Naive thymus-derived CD8-positive, alpha-beta T cell (primary cell): ENCODE data around the gene RIC3. TPM values are rescaled to one million over a fixed set of nuclear protein-coding genes. Genes with fewer than 3 reads are reported as not detected.

ENCODE experiments used
- ATAC-seq, 2 donors: fragments of 150-1000 bp; cut with Tn5 transposase in 1 of 2; sonication (Bioruptor Pico), chemical (Tn5 transposase) in 1 of 2; 1 replicate in 1 of 2; 2 replicates in 1 of 2; pipeline ENCODE4 v1.10.0; 2021; ENCODE audit warnings: mild to moderate bottlenecking in 2 of 2, moderate library complexity in 2 of 2
- POLR2A ChIA-PET: fragments of 350-600 bp; sonication (Branson Sonifier 250); formaldehyde crosslinking; loops from one replicate; lab custom pipeline; 2021; ENCODE audit warnings: antibody characterized with exemption; lab: Charles Lee
- DNase-seq, 10 donors: peaks; one replicate each; pipeline versions ENCODE4 v3.0.0 to v3.0.0-alpha.2; 2020 to 2022
- H3K27ac Mint-ChIP-seq, 10 donors: one replicate each; pipeline ENCODE4 v1.8.0; 2020 to 2022; ENCODE audit warnings: mild to moderate bottlenecking in 10 of 10, mixed read lengths in 10 of 10, moderate library complexity in 4 of 10, inconsistent platforms in 1 of 10
- H3K27me3 Mint-ChIP-seq, 5 donors: one replicate each; pipeline ENCODE4 v1.8.0; 2021 to 2022; ENCODE audit warnings: mixed read lengths in 5 of 5
- H3K36me3 Mint-ChIP-seq, 3 donors: one replicate each; pipeline ENCODE4 v1.8.0; 2020 to 2022; ENCODE audit warnings: mixed read lengths in 3 of 3, mild to moderate bottlenecking in 2 of 3, inconsistent platforms in 1 of 3
- H3K4me1 Mint-ChIP-seq, 4 donors: one replicate each; pipeline ENCODE4 v1.8.0; 2021 to 2022; ENCODE audit warnings: mixed read lengths in 4 of 4
- H3K4me3 Mint-ChIP-seq, 10 donors: one replicate each; pipeline ENCODE4 v1.8.0; 2020 to 2022; ENCODE audit warnings: mild to moderate bottlenecking in 10 of 10, mixed read lengths in 10 of 10, moderate library complexity in 6 of 10, inconsistent platforms in 1 of 10
- H3K9me3 Mint-ChIP-seq, 9 donors: one replicate each; pipeline ENCODE4 v1.8.0; 2020 to 2022; ENCODE audit warnings: mixed read lengths in 9 of 9, mild to moderate bottlenecking in 3 of 9, inconsistent platforms in 1 of 9, moderate library complexity in 1 of 9
- polyA plus RNA-seq, 3 donors: library from polyadenylated mRNA; unstranded; fragments of 300-500 nt; fragmentation: Illumina TruSeq; gene quantifications; one replicate each; pipeline ENCODE4 v1.2.3, GENCODE V29; 2021
- total RNA-seq, 8 experiments: library from RNA in 2 of 8; stranded (reverse) in 2 of 8; gene quantifications; one replicate each; pipeline ENCODE4 v1.2.3 and lab custom pipeline; 2021 to 2026

The RIC3 gene
- total and polyA plus RNA-seq, 5 experiments from 2014 or later = 2.2 to 58.1 (median 4.4) TPM

- no peak for DNase-seq
- Mint-ChIP-seq H3K36me3 (peaks cover 0 to 5% (median 0%) of the 10 kb centered on the region in 3 donors), H3K27me3 (no peaks in the 10 kb centered on the region), H3K4me1 (peaks cover 0 to 2% (median 0%) of the 10 kb centered on the region in 4 donors), H3K9me3 (no peaks in the 10 kb centered on the region), H3K27ac (no peak overlapping the region), H3K4me3 (no peak overlapping the region)
- POLR2A ChIA-PET = no interaction called here
- ATAC-seq = no peak
Observed at GRCh38 chr11:8098879-8099278, 69.9 kb downstream of the RIC3 start.

GRCh38 chr11:8098361-8098760 is 70.5 kb downstream of the RIC3 start:
- no peaks in the 10 kb centered on the region for H3K27me3 Mint-ChIP-seq
- peaks cover 0 to 2% (median 0%) of the 10 kb centered on the region in 4 donors for H3K4me1 Mint-ChIP-seq
- POLR2A ChIA-PET = no interaction called here
- H3K9me3 Mint-ChIP-seq = no peaks in the 10 kb centered on the region
- ATAC-seq (no peak), DNase-seq (no peak)
- peaks cover 0 to under 1% (median 0%) of the 10 kb centered on the region in 3 donors for H3K36me3 Mint-ChIP-seq
- H3K27ac Mint-ChIP-seq = peak overlapping the region in 2 of 10 donors; percentile 33 to 41
- H3K4me3 Mint-ChIP-seq = no peak overlapping the region

- H3K4me3 Mint-ChIP-seq = no peak overlapping the region
- POLR2A ChIA-PET = no interaction called here
- H3K36me3 Mint-ChIP-seq = no peaks in the 10 kb centered on the region
- DNase-seq (no peak), ATAC-seq (no peak)
- no peaks in the 10 kb centered on the region for H3K27me3 Mint-ChIP-seq
- H3K4me1 Mint-ChIP-seq = peaks cover 0 to 2% (median under 1%) of the 10 kb centered on the region in 4 donors
- peak overlapping the region in 1 of 10 donors; percentile 41 for H3K27ac Mint-ChIP-seq
- no peaks in the 10 kb centered on the region for H3K9me3 Mint-ChIP-seq
Observed at GRCh38 chr11:8097926-8098325, 70.9 kb downstream of the RIC3 start.

- ATAC-seq (no peak), DNase-seq (no peak)
- no peak overlapping the region for H3K4me3 Mint-ChIP-seq
- peaks cover 0 to 6% (median 1%) of the 10 kb centered on the region in 4 donors for H3K4me1 Mint-ChIP-seq
- POLR2A ChIA-PET = no interaction called here
- H3K27ac Mint-ChIP-seq = peak overlapping the region in 1 of 10 donors; percentile 31
- H3K9me3 Mint-ChIP-seq = no peaks in the 10 kb centered on the region
- no peaks in the 10 kb centered on the region for H3K27me3 Mint-ChIP-seq
- H3K36me3 Mint-ChIP-seq = no peaks in the 10 kb centered on the region
Observed at GRCh38 chr11:8097468-8097867, 71.4 kb downstream of the RIC3 start.

GRCh38 chr11:8097062-8097461 is 71.8 kb downstream of the RIC3 start:
- POLR2A ChIA-PET = no interaction called here
- no peaks in the 10 kb centered on the region for H3K36me3 Mint-ChIP-seq
- no peak overlapping the region for H3K4me3 Mint-ChIP-seq
- DNase-seq (no peak), ATAC-seq (no peak)
- H3K27ac Mint-ChIP-seq = peak overlapping the region in 1 of 10 donors; percentile 31
- peaks cover 0 to 6% (median 1%) of the 10 kb centered on the region in 4 donors for H3K4me1 Mint-ChIP-seq
- no peaks in the 10 kb centered on the region for H3K27me3 Mint-ChIP-seq
- H3K9me3 Mint-ChIP-seq = no peaks in the 10 kb centered on the region

- H3K4me3 Mint-ChIP-seq = no peak overlapping the region
- H3K27me3 Mint-ChIP-seq = no peaks in the 10 kb centered on the region
- DNase-seq (no peak), ATAC-seq (no peak)
- H3K27ac Mint-ChIP-seq = no peak overlapping the region
- H3K9me3 Mint-ChIP-seq = no peaks in the 10 kb centered on the region
- peaks cover 0 to 9% (median 1%) of the 10 kb centered on the region in 4 donors for H3K4me1 Mint-ChIP-seq
- no peaks in the 10 kb centered on the region for H3K36me3 Mint-ChIP-seq
- POLR2A ChIA-PET = no interaction called here
Observed at GRCh38 chr11:8096575-8096974, 72.2 kb downstream of the RIC3 start.

- peak overlapping the region in 4 of 10 donors; percentile 29 to 57 (median 48) for H3K27ac Mint-ChIP-seq
- H3K4me1 Mint-ChIP-seq = peaks cover 0 to 9% (median 1%) of the 10 kb centered on the region in 4 donors
- no peaks in the 10 kb centered on the region for H3K27me3 Mint-ChIP-seq
- POLR2A ChIA-PET = no interaction called here
- no peaks in the 10 kb centered on the region for H3K9me3 Mint-ChIP-seq
- H3K4me3 Mint-ChIP-seq = no peak overlapping the region
- no peak for ATAC-seq
- H3K36me3 Mint-ChIP-seq = no peaks in the 10 kb centered on the region
- DNase-seq = no peak
Observed at GRCh38 chr11:8095806-8096522, 72.9 kb downstream of the RIC3 start.

- H3K27me3 Mint-ChIP-seq = no peaks in the 10 kb centered on the region
- no peak overlapping the region for H3K4me3 Mint-ChIP-seq
- POLR2A ChIA-PET = no interaction called here
- H3K9me3 Mint-ChIP-seq = no peaks in the 10 kb centered on the region
- peak overlapping the region in 1 of 10 donors; percentile 49 for H3K27ac Mint-ChIP-seq
- no peaks in the 10 kb centered on the region for H3K36me3 Mint-ChIP-seq
- H3K4me1 Mint-ChIP-seq = peaks cover 0 to 9% (median 2%) of the 10 kb centered on the region in 4 donors
- ATAC-seq = no peak
- no peak for DNase-seq
Observed at GRCh38 chr11:8095371-8095770, 73.5 kb downstream of the RIC3 start.

GRCh38 chr11:8094656-8095055 is 74.2 kb downstream of the RIC3 start:
- POLR2A ChIA-PET = interaction anchor here (0.6 kb wide), 1 partner anchor 115 kb away, joined by 4 read pairs; no protein-coding TSS in a partner anchor
- no peak for ATAC-seq

GRCh38 chr11:8093931-8094575 is 74.8 kb downstream of the RIC3 start:
- H3K4me3 Mint-ChIP-seq = peak overlapping the region in 1 of 10 donors; percentile 22
- ATAC-seq (no peak), DNase-seq (no peak)
- POLR2A ChIA-PET = interaction anchor here (0.6 kb wide), 1 partner anchor 115 kb away, joined by 4 read pairs; no protein-coding TSS in a partner anchor
- H3K4me1 Mint-ChIP-seq = peaks cover 0 to 9% (median under 1%) of the 10 kb centered on the region in 4 donors
- peak overlapping the region in 2 of 10 donors; percentile 50 to 85 for H3K27ac Mint-ChIP-seq
- no peaks in the 10 kb centered on the region for H3K27me3 Mint-ChIP-seq
- H3K9me3 Mint-ChIP-seq = no peaks in the 10 kb centered on the region
- H3K36me3 Mint-ChIP-seq = no peaks in the 10 kb centered on the region

More at GRCh38 chr11:8094656-8095055, 74.2 kb downstream of the RIC3 start:
- no peak overlapping the region for H3K4me3 Mint-ChIP-seq
- H3K27ac Mint-ChIP-seq = peak overlapping the region in 1 of 10 donors; percentile 50
- no peaks in the 10 kb centered on the region for H3K36me3 Mint-ChIP-seq
- no peak for DNase-seq
- no peaks in the 10 kb centered on the region for H3K9me3 Mint-ChIP-seq
- no peaks in the 10 kb centered on the region for H3K27me3 Mint-ChIP-seq
- peaks cover 0 to 9% (median 2%) of the 10 kb centered on the region in 4 donors for H3K4me1 Mint-ChIP-seq

GRCh38 chr11:8092587-8093424 is 76.0 kb downstream of the RIC3 start:
- no peak for DNase-seq
- Mint-ChIP-seq H3K36me3 (no peaks in the 10 kb centered on the region), H3K4me3 (no peak overlapping the region), H3K27me3 (no peaks in the 10 kb centered on the region), H3K9me3 (no peaks in the 10 kb centered on the region), H3K4me1 (peaks cover 0 to 9% (median under 1%) of the 10 kb centered on the region in 4 donors), H3K27ac (peak overlapping the region in 1 of 10 donors; percentile 16)
- no peak for ATAC-seq
- POLR2A ChIA-PET = no interaction called here

GRCh38 chr11:8091721-8092120 is 77.1 kb downstream of the RIC3 start:
- Mint-ChIP-seq H3K9me3 (no peaks in the 10 kb centered on the region), H3K27ac (no peak overlapping the region), H3K27me3 (peaks cover 0 to 8% (median 2%) of the 10 kb centered on the region in 5 donors), H3K4me3 (no peak overlapping the region), H3K36me3 (no peaks in the 10 kb centered on the region), H3K4me1 (peaks cover 0 to 9% (median under 1%) of the 10 kb centered on the region in 4 donors)
- DNase-seq = no peak
- POLR2A ChIA-PET = no interaction called here
- ATAC-seq = no peak
